ENCODE measurements around the gene RAPGEF3.
A peak's percentile ranks its signal among the peaks of the same experiment; 100 is the strongest.

GRCh38 chr12:47715393-47715876, 43.2 kb downstream of the RAPGEF3 start:
- TF ChIP-seq JUND (IDR thresholded peaks at IDR 0.05) (peak; percentile 28 to 70), CTCF (IDR thresholded peaks at IDR 0.05; ENCODE audit: low read depth, low read length, missing input control) (peak; percentile 70), RAD21 (IDR thresholded peaks at IDR 0.05) (peak; percentile 91), YY1 (IDR thresholded peaks at IDR 0.05) (peak; percentile 66)
